Measurements from ENCODE around the gene NLRP8.

- TF ChIP-seq POLR2A (IDR thresholded peaks at IDR 0.05) (no peak), CTCF (IDR thresholded peaks at IDR 0.05 in 4 of 5, conservative IDR thresholded peaks at IDR 0.05 in 1 of 5) (no peak)
Observed at GRCh38 chr19:55931936-55932386, 15.7 kb upstream of the NLRP8 start, which contains the start of gene NLRP13.

All from gastrocnemius medialis (tissue), 4 donors.